KBM-7 (cell line): ENCODE data around the gene OR2M2.

Experiments used
- DNase-seq: peaks from one replicate; pipeline ENCODE4 v3.0.0-alpha.2; 2015
- in situ Hi-C: fragments of 300-500 bp; cut with MboI; formaldehyde crosslinking; loops from 2 replicates; pipeline ENCODE4 v1.14.3; 2020; ENCODE audit warnings: low sequenced_read_pairs, low pct_unique_long_range_greater_than_20kb, mixed read lengths

Gene OR2M2, protein sequence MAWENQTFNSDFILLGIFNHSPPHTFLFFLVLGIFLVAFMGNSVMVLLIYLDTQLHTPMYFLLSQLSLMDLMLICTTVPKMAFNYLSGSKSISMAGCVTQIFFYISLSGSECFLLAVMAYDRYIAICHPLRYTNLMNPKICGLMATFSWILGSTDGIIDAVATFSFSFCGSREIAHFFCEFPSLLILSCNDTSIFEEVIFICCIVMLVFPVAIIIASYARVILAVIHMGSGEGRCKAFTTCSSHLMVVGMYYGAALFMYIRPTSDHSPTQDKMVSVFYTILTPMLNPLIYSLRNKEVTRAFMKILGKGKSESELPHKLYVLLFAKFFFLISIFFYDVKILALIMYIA

DNA sequence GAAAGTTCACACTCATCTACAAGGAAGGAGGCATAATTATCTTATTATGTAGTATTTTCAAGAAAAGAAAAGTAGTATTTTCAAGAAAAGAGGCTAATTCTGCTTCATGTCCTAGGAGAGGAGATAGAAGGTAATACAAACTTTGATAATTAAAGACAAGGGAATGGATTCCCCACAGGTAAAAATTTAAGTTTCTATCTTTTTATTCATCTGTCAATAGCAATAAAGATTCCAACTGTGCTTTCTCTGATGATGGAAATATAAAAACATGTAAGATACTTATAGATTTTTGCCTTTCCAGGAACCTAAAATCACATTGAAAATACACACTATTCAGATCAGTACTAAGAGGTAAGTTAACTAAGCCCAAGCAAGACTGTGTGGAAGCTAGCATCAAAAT, at the start of gene OR2M2:
TSS of gene OR2M2 (plus strand) at position 301 of the 400 bp plus-strand sequence. CDS start 5,165 bp downstream, outside the sequence.
- no peak for DNase-seq
- in situ Hi-C loops: no loop called here

DNA sequence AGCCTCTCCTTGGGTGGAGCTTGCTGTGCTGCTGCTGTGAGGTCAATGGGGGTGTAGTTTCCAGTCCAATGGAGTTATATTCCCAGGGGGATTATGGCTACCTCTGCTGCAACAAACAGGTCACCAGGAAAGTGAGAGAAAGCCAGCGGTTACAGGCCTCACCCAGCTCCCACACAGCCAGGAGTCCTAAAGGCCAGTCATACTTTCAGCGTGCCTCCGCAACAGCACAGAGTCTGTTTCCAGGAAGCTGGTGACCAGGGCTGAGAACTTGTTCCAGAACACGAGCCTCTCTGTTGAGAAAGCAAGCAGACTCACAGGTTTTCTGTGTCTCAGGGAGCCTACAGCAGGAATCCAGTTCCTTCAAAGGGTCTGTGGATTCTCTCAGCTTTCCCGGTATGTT, 47.0 kb upstream of the OR2M2 start:
- no peak for DNase-seq
- in situ Hi-C loops: no loop called here

DNA sequence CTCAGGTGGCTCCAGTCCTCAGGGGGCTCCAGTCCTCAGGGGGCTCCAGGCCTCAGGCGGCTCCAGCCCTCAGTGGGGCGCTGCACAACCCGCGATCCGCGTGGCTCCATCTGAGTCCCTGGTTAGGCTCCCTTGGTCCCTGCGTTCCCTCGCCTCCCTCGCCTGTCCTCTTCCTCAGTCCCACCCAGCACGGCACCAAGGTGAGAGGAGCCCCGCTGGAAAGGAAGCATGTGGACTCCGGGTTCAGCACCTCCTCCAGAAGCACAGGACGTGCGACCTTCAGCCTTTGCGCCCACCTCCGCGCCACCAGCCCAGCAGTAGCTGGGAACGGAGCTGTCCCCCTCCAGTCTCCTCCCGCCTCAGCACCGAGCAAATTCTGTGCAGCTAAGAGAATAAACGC, 37.8 kb upstream of the OR2M2 start:
- in situ Hi-C loops: no loop called here
- DNase-seq: no peak

DNA sequence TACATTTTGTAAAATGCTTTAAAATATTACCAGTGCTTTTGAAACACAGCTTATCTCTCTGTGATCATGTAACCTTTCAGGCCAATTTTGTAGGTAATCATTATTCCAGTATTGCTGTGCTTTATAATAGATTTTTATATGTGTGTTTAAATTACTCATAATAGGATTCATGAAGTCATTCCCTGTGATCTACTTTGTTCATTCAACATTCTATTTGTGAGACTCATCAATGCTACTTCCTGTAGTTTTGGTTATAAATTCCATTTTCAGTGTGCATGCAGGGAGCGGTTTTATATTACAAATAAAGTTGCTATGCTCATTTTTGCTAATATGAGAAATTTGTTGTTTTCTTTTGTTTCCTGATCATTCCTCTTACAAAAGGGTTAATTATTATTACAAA, 33.8 kb upstream of the OR2M2 start:
- no peak for DNase-seq
- in situ Hi-C loops: no loop called here

DNA sequence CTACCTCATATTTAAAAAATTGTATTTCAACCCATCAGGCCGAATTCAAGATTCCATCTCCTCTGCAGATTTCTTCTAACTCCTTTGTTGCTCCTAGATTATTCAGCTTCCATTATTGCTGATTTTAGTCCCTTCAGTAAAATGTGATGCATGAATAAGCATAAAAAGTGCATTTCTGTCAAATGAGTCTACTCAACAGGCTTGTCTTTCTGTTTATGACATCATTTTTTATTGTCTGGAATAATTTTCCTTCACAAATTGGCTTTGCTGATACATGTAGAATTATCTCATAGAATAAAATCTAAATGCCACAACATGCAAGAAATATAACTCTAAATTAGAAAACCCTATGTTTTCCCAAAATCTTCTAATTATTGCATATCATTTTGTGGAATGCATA, 31.3 kb upstream of the OR2M2 start:
- no peak for DNase-seq
- in situ Hi-C loops: no loop called here

DNA sequence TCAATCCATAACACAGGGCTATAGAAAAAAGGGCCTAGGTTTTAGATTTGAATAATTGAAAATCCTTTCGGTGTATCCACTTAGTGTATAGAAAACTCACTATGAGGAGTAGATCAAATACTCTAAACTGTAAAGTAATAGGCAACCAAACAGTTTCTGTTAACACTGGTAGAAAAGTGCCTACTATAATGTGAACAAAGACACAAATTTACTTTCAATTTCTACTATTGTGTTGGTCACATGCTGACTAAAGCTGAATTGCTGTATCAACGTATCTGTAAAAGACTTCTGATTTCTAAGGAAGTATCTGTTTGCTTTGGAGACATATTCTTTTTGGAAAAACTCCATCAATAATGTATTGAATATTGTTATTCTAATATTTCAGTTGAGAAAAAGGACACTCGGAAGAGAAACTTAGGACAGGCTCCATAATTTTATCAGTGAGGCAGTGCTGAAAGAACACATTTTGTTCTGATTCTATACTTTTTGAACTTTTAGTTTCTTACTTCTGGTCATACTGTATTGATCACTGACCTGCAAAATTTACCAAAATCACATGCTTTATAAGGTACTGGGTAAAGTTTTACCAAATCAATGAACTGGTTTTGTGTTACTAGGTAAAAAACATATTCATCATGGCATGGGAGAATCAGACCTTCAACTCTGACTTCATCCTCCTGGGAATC, 30.0 kb upstream of the OR2M2 start, which contains the start of gene OR2M5:
TSS of gene OR2M5 (plus strand) at position 636 of the 686 bp plus-strand sequence. CDS start at position 636, 0 bp downstream.
- in situ Hi-C loops: no loop called here

DNA sequence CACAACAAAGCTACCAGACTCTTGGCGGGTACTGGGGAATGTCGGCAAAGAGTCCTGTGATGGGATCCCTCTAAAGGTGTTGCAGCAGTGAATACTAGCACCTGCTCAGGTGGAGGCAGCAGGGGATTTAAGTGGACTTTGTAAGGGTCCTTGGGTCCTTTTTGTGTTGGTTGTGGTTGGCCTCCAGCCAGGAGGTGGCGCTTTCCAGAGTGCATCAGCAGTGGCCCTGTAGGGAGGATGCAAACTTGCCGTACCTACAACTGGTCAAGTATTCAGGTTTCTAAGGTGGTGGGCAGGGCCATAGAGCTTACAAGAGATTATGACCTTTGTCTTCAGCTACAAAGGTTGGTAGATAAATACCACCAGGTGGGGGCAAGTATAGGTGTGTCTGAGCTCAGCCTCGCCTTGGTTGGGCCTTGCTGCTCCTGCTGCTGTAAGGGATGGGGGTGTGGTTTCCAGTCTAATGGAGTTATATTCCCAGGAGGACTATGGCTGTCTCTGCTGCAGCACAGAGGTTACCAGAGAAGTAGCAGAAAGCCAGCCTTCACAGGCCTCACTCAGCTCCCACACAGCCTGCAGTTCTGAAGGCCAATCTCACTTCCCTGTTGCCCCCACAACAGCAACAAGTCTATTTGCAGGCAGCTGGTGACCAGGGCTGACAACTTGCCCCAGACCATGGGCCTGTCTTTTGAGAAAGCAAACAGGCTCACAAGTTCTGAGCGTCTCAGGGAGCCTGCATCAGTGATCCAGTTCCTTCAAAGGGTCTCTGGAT, 22.4 kb upstream of the OR2M2 start:
- no peak for DNase-seq

More for the DNA sequence above, 30.0 kb upstream of the OR2M2 start, which contains the start of gene OR2M5:
- no peak for DNase-seq

DNA sequence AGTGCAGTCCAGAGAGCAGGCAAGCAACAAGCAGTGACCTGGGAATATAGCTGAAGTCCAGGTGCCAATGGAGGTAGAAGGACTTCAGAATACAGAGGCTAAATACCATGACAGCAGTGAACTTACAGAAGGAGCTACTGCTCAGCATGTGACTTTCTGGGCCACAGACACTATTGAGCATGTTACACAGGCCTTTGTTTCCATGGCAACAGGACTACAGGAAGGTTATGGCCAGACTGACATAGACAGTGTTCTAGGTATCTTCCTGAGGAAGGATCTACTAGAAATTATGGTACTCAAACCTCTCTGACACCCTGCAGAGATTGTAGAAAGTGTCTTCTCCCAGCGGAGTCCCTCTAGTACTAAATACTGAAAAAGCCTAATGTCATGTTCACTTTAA, 18.7 kb upstream of the OR2M2 start:
- DNase-seq: peak; percentile 2
- in situ Hi-C loops: no loop called here

More for the DNA sequence above, 22.4 kb upstream of the OR2M2 start:
- in situ Hi-C loops: no loop called here

DNA sequence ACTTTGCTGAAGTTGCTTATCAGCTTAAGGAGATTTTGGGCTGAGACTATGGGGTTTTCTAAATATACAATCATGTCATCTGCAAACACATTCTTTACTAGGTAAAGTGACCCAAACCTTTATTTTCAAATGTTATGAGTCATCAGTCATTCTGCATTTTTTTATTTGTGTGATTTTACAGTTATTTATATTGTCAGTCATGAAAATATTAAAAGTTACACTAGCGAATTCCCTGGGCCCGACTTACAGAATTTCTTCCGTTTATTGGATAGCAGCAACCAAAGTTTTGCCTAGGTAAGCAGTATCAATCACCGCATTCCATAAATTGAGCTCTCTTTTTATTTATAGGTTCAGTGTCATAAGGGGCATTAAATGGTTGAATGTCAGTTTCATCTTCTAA, 15.9 kb upstream of the OR2M2 start:
- DNase-seq: no peak
- in situ Hi-C loops: no loop called here

DNA sequence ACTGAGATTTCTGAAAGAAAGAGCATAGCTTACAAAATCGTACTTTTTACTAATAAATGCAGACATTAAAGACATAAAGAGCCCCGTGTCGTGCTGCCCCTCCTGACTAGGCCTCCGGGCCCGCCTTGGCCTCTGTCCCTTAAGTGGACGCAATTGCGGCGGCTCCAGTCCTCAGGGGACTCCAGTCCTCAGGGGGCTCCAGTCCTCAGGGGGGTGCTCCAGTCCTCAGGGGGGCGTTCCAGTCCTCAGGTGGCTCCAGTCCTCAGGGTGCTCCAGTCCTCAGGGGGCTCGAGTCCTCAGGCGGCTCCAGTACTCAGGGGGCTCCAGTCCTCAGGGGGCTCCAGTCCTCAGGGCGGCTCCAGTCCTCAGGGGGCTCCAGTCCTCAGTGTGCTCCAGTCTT, 10.6 kb upstream of the OR2M2 start:
- no peak for DNase-seq
- in situ Hi-C loops: no loop called here

DNA sequence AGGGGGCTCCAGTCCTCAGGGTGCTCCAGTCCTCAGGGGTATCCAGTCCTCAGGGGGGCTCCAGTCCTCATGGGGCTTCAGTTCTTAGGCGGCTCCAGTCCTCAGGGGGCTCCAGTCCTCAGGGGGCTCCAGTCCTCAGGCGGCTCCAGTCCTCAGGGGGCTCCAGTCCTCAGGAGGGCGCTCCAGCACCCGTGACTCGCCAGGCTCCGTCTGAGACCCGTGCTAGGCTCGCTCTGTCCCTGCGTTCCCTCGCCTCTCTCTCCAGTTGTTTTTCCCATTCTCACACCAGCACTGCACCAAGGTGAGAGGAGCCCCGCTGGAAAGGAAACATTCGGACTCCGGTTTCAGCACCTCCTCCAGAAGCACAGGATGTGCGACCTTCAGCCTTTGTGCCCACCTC, 9.4 kb upstream of the OR2M2 start:
- in situ Hi-C loops: no loop called here
- no peak for DNase-seq

DNA sequence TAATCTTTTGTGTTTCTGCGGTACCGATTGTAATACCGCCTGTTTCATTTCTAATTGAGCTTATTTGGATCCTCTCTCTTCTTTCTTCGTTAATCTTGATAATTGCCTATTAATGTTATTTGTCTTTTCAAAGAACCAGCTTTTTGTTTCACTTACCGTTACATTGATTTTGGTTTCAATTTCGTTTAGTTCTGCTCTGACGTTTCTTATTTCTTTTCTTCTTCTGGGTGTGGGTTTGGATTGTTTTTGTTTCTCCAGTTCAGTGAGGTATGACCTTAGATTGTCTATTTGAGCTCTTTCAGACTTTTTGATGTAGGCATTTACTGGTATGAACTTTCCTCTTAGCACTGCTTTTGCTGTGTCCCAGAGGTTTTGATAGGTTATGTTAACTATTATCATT, 9.4 kb downstream of the OR2M2 start:
- no peak for DNase-seq
- in situ Hi-C loops: no loop called here

DNA sequence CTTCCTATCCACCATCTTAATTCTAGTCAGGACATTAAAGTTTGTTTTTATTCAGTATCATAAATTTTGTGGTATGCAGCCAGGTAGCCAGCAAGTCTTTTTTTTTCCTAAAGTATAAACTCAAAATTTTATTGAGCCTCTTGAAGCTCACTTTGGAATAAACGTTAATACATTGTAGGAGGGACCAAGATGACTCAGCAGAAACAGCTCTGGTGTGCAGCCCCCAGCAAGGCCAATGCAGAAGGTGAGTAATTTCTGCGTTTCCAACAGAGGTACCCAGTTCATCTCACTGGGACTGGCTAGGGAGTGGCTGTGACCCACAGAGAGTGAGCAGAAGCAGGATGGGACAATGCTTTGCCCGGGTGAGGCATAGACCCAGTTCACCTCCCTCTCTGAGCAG, 12.7 kb downstream of the OR2M2 start:
- no peak for DNase-seq
- in situ Hi-C loops: no loop called here

DNA sequence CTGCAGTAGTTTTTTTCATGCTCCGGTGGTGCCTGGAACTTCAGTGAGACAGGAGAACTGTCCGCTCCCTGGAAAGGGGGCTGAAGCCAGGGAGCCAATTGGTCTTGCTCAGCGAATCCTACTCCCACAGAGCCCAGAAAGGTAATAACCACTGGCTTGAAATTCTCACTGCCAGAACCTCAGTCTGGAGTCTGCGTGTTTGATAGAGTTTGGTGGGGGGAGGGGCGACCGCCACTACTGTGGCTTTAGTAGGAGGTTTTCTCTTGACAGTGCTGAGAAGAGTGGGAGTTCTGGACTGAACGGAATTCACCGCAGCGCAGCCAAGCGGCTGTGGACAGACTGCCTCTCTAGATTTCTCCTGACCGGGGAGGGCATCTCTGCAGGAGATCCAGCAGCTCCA, 14.4 kb downstream of the OR2M2 start:
- in situ Hi-C loops: no loop called here
- DNase-seq: no peak

DNA sequence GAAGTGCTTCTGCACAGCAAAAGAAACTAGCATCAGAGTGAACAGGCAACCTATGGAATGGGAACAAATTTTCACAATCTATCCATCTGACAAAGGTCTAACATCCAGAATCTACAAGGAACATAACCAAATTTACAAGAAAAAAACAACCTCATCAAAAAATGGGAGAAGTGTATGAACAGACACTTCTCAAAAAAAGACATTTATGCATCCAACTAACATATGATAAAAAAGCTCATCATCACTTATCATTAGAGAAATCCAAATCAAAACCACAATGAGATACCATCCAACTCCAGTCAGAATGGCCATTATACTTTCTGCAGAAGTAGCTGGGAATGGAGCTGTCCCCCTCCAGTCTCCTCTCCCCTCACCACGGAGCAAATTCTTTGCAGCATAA, 19.5 kb downstream of the OR2M2 start:
- no peak for DNase-seq
- in situ Hi-C loops: no loop called here

DNA sequence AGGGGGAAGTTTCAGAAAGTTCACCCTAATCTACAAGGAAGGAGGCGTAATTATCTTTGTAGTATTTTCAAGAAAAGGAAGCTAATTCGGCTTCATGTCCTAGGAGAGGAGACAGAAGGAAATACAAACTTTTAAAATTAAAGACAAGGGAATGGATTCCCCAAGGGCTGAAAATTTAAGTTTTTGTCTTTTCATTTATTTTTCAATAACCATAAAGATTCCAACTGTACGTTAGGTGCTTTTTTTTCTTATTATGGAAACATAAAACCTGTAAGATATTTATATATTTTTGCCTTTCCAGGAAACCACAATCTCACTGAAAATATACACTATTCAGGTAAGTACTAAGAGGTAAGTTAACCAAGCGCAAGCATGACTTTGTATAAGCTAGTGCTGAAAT, 22.3 kb downstream of the OR2M2 start, which contains the start of gene OR2M3:
TSS of gene OR2M3 (plus strand) at position 301 of the 400 bp plus-strand sequence. CDS start 5,803 bp downstream, outside the sequence.
- in situ Hi-C loops: no loop called here
- DNase-seq: no peak

DNA sequence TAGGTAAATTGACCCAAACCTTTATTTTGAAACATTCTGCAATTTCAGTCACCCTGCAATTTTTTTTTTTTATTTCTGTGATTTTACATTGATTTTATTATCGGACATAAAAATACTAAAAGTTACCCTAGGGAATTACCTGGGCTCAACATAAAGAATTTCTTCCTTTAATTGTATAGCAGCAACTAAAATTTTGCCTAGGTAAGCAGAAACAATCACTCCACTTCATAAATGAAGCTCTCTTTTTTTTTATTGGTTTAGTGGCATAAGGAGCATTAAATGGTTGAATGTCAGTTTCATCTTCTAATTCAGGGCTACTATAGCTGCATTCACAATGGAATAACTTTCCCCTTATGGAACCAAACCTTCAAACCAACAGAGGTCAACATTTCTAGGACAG, 41.3 kb downstream of the OR2M2 start:
- in situ Hi-C loops: no loop called here
- DNase-seq: no peak

DNA sequence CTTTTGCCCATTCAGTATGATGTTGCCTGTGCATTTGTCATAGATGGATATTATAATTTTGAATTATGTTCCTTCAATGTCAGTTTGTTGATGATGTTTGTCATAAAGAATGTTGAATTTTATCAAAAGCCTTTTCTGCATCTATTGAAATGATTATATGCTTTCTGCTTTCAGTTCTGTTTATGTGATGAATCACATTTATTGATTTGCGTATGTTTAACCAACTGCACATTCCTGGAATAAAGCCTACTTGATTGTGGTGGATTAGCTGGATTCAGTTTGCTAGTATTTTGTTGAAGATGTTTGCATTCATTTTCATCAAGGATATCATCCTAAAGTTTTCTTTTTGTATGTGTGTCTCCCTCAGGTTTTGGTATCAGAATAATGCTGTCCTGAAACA, 50.9 kb downstream of the OR2M2 start:
- in situ Hi-C loops: no loop called here
- no peak for DNase-seq

DNA sequence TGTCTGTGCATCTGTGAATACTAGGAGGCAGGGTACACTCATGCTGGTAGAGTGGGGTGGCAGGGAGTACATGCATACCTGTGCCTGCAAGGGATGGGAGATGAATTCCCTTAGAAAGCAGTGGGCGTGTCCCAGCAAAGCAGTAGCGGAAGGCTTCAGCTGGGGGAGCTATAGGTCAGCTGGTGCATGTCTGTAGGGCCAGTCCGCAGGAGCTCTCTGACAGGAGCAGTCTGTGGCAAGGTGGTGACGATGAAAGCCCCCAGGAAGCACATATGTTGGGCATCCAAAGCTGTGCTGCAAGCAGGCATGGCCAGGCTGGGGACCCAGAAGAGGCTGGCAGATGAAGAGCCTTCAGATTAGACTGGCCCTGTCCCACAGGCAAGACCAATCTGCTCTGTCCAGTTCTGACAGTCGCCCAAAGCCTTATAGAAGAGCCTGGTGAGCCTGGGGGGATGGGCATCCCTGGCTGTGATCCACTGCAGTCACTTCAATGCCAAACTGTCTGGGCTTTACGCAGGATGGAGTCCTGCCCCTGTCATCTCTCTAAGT, 54.8 kb downstream of the OR2M2 start:
- DNase-seq: no peak
- in situ Hi-C loops: no loop called here
